GM06990 (cell line): Measurements from ENCODE around the gene ST6GALNAC6.
"Not testable (repeated sequence)": the region's sequence is repeated elsewhere in the genome, so short reads cannot be mapped to it uniquely, and the experiment has no call there.

Experiments used
- DNase-seq: peaks from one replicate; pipeline ENCODE4 v3.0.0-alpha.2; 2011; ENCODE audit not compliant: insufficient read length; ENCODE audit errors: extremely low read depth
- H3K27me3 ChIP-seq: replicated peaks from 2 replicates; pipeline ENCODE4 v1.6.0; 2011; ENCODE audit warnings: low read length; ENCODE audit not compliant: control insufficient read depth, insufficient read depth
- H3K36me3 ChIP-seq: 2 replicates; pipeline ENCODE4 v1.5.1; 2011; ENCODE audit warnings: low read length; ENCODE audit not compliant: control insufficient read depth, insufficient read depth
- H3K4me3 ChIP-seq: replicated peaks from 2 replicates; pipeline ENCODE4 v1.5.1; 2011; ENCODE audit warnings: low read depth, mild to moderate bottlenecking, control low read depth, low read length
- CTCF ChIP-seq: IDR thresholded peaks from 2 replicates; pipeline ENCODE4 v1.5.1; 2011; ENCODE audit warnings: low read length, control low read depth, mild to moderate bottlenecking, inconsistent platforms; ENCODE audit not compliant: insufficient read depth, poor library complexity, severe bottlenecking

Gene ST6GALNAC6

GRCh38 chr9:127848756-127849504 lies 50.5 kb downstream of the ST6GALNAC6 start:
- no peak overlapping the region for H3K4me3 ChIP-seq
- no peaks in the 10 kb centered on the region for H3K36me3 ChIP-seq
- no peak for DNase-seq
- TF ChIP-seq CTCF: no peak
- no peaks in the 10 kb centered on the region for H3K27me3 ChIP-seq

DNA sequence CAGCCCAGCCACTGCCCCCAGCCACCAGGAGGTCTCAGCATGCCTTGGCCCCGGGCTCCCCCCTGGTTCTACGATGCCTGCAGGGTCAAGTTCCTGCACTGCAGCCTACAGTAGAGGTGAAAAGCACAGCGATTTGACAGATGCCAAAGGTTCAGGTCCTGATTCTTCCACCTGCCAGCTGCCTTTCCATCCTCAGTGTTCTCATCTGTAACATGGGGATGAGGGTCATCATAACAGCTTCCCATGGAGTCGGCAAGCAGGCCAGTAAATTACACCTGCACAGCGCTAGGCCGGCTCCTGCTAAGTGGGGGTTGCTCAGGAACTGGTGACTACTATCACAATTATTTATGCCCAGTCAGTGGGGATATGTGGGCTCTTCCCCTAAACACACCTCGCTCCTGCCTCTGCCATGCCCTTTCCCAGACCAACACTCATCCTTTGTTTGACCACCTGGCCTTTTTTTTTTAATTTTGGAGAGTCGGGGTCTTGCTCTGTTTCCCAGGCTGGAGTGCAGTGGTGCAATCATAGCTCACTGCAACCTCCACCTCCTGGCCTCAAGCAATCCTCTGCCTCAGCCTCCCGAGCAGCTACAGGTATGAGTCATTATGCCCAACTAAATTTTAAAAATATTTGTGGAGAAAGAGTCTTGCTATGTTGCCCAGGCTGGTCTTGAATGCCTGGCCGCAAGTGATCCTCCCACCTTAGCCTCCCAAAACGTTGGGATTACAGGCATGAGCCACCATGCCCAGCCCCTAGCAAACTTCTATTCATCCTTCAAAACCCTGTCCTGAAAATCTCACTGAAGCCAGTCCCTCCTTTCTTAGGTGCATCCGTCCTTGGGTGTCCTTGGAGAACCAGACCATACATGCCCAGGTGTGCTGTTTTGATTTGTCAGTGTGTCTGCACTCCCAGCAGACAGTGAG lies 51.3 kb downstream of the ST6GALNAC6 start:
- DNase-seq: no peak
- Histone ChIP-seq H3K27me3 (no peaks in the 10 kb centered on the region), H3K4me3 (no peak overlapping the region), H3K36me3 (no peaks in the 10 kb centered on the region)
- TF ChIP-seq CTCF: no peak

DNA sequence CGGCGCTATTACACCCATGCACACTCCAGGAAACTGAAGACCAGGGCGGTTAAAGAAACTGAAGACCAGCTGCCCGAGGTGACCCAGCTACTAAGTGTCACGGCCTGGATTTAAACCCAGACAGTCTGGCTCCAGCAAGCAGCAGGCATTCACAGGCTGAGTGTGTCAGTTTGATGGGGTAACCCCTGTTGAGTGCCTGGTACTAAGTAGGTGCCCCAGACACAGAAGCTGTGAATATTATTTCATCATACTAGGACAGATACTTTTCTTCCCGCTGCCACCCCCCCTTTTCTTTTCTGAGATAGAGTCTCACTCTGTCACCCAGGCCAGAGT lies 52.3 kb downstream of the ST6GALNAC6 start:
- no peak for DNase-seq
- Histone ChIP-seq H3K27me3 (no peaks in the 10 kb centered on the region), H3K4me3 (no peak overlapping the region), H3K36me3 (no peaks in the 10 kb centered on the region)
- TF ChIP-seq CTCF: no peak

DNA sequence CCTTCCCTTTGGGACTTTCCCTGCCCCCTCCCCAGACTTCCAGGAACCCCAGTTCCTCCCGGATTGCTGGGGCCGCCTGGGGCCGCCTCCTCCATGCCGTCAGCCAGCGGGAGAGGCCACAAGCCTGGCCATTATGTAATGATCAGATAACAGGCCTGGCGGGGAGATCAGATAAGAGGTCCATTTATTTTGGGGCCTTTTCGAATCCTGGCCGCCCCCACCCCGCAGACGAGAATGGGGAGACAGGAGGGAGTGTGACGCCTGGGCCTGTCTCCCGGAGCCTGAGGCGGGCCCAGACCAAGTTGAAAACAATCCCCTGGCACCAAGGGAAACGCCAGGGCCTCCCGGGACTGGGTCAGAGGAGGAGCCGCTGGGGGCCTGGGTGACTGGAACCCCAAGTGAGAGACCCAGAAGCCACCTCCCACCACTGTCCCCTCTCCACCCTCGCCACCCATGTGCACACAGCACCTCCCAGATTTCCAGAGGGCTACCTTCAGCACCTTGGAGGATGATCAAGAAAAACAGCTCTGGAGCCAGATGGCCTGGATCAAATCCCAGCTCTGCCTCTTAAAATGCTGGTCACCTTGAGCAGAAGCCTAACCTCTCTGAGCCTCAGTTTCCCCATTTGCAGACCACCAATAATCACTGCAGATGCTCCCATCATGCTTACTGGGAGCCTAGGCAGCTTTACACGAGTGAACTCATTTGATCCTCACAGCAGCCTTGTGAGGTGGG lies 52.8 kb downstream of the ST6GALNAC6 start:
- DNase-seq: no peak
- Histone ChIP-seq H3K36me3 (no peaks in the 10 kb centered on the region), H3K4me3 (no peak overlapping the region), H3K27me3 (no peaks in the 10 kb centered on the region)
- no peak for TF ChIP-seq CTCF

- not testable (repeated sequence) for H3K36me3 ChIP-seq, H3K4me3 ChIP-seq, H3K27me3 ChIP-seq, DNase-seq
These were observed 53.8 kb downstream of the ST6GALNAC6 start for GRCh38 chr9:127845619-127846018.
